ENCODE data around the gene WDR45B. TPM values are rescaled to one million over a fixed set of nuclear protein-coding genes. Genes with fewer than 3 reads are reported as not detected.

The WDR45B gene
- total RNA-seq, 1 experiment from 2014 or later: 84.9 TPM

DNA sequence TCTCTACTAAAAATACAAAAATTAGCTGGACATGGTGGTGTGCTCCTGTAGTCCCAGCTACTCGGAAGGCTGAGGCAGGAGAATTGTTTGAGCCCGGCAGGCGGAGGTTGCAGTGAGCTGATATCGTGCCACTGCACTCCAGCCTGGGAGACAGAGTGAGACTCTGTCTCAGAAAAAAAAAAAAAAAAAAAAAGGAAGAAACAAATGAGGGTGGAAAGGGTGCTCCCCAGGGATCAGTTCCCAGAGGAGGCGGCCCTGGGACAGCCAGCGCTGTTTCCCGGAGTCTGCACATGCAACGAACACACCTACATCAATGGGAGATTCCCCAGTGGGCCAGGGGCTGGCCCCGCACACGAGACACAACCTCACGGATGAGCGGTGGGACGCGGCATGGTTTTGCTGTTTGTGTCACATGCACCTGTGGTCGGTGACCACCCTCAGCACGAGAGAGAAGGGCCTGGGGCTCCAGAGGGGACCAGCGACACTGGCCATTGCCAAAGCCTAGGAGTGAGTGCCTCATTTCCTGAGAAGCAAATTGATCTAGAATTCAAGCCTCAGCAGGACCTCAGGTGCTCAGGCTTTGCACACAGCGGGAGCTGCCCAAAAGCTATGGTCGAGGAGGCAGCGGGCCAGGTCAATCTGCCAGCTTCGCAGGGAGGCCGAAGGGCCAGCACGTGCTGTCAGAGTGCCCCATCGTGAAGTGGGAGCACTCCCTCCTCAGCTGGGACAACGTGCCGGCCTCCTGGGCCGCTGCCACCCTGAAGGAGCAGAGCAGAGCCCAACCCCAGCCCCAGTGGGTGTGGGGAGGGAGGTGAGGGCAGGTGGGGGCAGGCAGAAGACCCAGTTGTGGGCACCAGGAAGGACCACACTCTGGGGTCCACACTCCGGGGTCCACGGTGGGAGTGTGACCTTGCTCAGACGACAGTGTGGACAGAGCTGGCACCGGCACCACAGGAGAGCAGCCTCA, 13.8 kb upstream of the WDR45B start:
- no peak for DNase-seq
- intact Hi-C loops (cut with micrococcal nuclease; ENCODE audit: unreplicated experiment): no loop called here
- H3K27me3 ChIP-seq (ENCODE audit: insufficient read depth, low read depth): no peaks in the 10 kb centered on the region
- no peaks in the 10 kb centered on the region for H3K9me3 ChIP-seq (ENCODE audit: insufficient read depth, low read depth)
- H3K4me3 ChIP-seq: no peak overlapping the region
- ChIA-PET CTCF (no interaction called here), POLR2A (ENCODE audit: unreplicated experiment) (no interaction called here)
- no peaks in the 10 kb centered on the region for H3K4me1 ChIP-seq (replicated peaks; ENCODE audit: insufficient read depth)
- no peaks in the 10 kb centered on the region; the same call in 1 of the 2 replicates for H3F3A ChIP-seq (ENCODE audit: insufficient read depth, low read depth)
- TF ChIP-seq EZH2 (IDR thresholded peaks at IDR 0.05; ENCODE audit: low read depth): no peak
- no peak for TF ChIP-seq CTCF (conservative IDR thresholded peaks at IDR 0.05)
- no peak overlapping the region for H2AFZ ChIP-seq
- H4K20me1 ChIP-seq (ENCODE audit: insufficient read depth): no peaks in the 10 kb centered on the region
- no peak overlapping the region for H3K27ac ChIP-seq
- no TSS peak for BruUV-seq (replicated peaks)
- no peaks in the 10 kb centered on the region for H3K36me3 ChIP-seq (ENCODE audit: low read depth)
- H3K4me2 ChIP-seq: no peak overlapping the region
- H3K79me2 ChIP-seq (ENCODE audit: low read depth): no peaks in the 10 kb centered on the region
- H3K9me2 ChIP-seq (ENCODE audit: insufficient read depth): no peaks in the 10 kb centered on the region

GRCh38 chr17:82659886-82660285, 11.6 kb upstream of the WDR45B start:
- DNase-seq: no peak
- no peaks in the 10 kb centered on the region for H3K27me3 ChIP-seq (ENCODE audit: insufficient read depth, low read depth)
- H3K36me3 ChIP-seq (ENCODE audit: low read depth): no peaks in the 10 kb centered on the region
- no peaks in the 10 kb centered on the region for H3K9me3 ChIP-seq (ENCODE audit: insufficient read depth, low read depth)
- no peaks in the 10 kb centered on the region for H3K79me2 ChIP-seq (ENCODE audit: low read depth)
- POLR2A ChIA-PET (ENCODE audit: unreplicated experiment): no interaction called here
- CTCF ChIA-PET: no interaction called here
- H3K4me1 ChIP-seq (replicated peaks; ENCODE audit: insufficient read depth): peaks cover 6% of the 10 kb centered on the region
- H3F3A ChIP-seq (ENCODE audit: insufficient read depth, low read depth): peaks cover 3% of the 10 kb centered on the region; the same call in 1 of the 2 replicates
- no peaks in the 10 kb centered on the region for H4K20me1 ChIP-seq (ENCODE audit: insufficient read depth)
- H2AFZ ChIP-seq: no peak overlapping the region
- BruUV-seq (replicated peaks): no TSS peak
- no peak overlapping the region for H3K27ac ChIP-seq
- no peak overlapping the region for H3K4me3 ChIP-seq
- TF ChIP-seq EZH2 (IDR thresholded peaks at IDR 0.05; ENCODE audit: low read depth): no peak
- TF ChIP-seq CTCF (conservative IDR thresholded peaks at IDR 0.05): no peak
- no peak overlapping the region for H3K4me2 ChIP-seq
- H3K9me2 ChIP-seq (ENCODE audit: insufficient read depth): no peaks in the 10 kb centered on the region
- intact Hi-C loops (cut with micrococcal nuclease; ENCODE audit: unreplicated experiment): no loop called here

DNA sequence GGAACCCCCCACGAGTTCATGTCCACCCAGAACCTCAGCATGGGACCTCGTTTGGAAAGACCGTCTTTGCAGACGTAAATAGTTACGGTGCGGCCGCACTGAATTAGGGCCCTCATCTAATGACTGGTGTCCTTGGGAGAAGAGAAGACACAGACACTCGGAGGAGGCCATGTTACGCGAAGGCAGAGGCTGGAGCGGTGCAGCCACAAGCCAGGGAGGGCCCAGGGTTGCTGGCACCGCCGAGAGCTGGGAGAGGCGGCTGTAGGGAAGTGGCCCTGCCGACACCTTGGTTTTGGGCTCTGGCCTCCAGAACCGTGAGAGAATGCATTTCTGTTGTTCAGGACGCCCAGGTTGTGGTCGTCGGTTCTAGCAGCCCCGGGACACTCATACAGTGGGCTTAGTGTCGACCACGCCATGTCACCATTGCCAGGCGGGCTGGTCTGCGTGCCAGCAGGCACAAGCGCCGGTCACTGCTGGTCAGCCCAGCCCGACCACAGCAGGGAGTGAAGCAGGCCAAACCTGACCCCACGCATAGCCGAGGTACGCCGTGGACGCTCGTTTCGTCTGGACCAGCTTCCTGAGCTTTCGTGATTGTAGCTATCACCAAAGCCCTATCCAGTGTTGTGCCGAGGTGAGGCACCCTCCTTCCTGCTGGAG, 10.7 kb upstream of the WDR45B start:
- Histone ChIP-seq H3K27me3 (ENCODE audit: insufficient read depth, low read depth) (no peaks in the 10 kb centered on the region), H4K20me1 (ENCODE audit: insufficient read depth) (no peaks in the 10 kb centered on the region), H2AFZ (no peak overlapping the region), H3K36me3 (ENCODE audit: low read depth) (no peaks in the 10 kb centered on the region), H3K9me2 (ENCODE audit: insufficient read depth) (no peaks in the 10 kb centered on the region), H3K9me3 (ENCODE audit: insufficient read depth, low read depth) (no peaks in the 10 kb centered on the region), H3K79me2 (ENCODE audit: low read depth) (no peaks in the 10 kb centered on the region), H3K4me1 (replicated peaks; ENCODE audit: insufficient read depth) (peaks cover 14% of the 10 kb centered on the region), H3K27ac (no peak overlapping the region), H3F3A (ENCODE audit: insufficient read depth, low read depth) (peaks cover 9% of the 10 kb centered on the region; the same call in 1 of the 2 replicates), H3K4me2 (no peak overlapping the region), H3K4me3 (no peak overlapping the region)
- ChIA-PET CTCF (no interaction called here), POLR2A (ENCODE audit: unreplicated experiment) (interaction anchor here (0.6 kb wide), 1 partner anchor 281 kb away, joined by 6 read pairs; no protein-coding TSS in a partner anchor)
- no peak for DNase-seq
- no peak for TF ChIP-seq CTCF (conservative IDR thresholded peaks at IDR 0.05)
- no peak for TF ChIP-seq EZH2 (IDR thresholded peaks at IDR 0.05; ENCODE audit: low read depth)
- intact Hi-C loops (cut with micrococcal nuclease; ENCODE audit: unreplicated experiment): no loop called here
- BruUV-seq (replicated peaks): no TSS peak

Data from PC-9 (cell line).